ENCODE results near the gene NOX4. TPM values are rescaled to one million over a fixed set of nuclear protein-coding genes. Genes with fewer than 3 reads are reported as not detected.

Gene NOX4
- total RNA-seq, 2 donors from 2014 or later: 0.62 to 1.6 TPM

DNA sequence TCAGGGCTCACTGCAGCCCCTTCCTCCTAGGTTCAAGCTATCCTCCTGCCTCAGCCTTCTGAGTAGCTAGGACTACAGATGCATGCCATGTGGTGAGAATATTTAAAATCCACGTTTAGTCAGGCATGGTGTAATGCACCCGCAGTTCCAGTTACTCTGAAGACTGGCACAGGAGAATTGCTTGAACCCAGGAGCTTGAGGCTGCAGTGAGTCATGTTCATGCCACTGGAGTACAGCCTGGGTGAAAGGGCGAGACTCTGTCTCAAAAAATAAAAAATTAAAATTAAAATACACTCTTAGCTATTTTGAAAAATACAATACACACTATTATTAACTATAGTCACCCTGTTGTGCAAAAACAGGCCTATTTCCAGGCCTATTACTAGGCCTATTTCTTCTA lies 38.4 kb downstream of the NOX4 start:
- no peak overlapping the region for H3K27ac ChIP-seq
- DNase-seq (ENCODE audit: low spot score): no peak
- TF ChIP-seq POLR2AphosphoS5 (IDR thresholded peaks at IDR 0.05): no peak
- no peak for TF ChIP-seq POLR2A (IDR thresholded peaks at IDR 0.05)
- TF ChIP-seq, protein P1, sequence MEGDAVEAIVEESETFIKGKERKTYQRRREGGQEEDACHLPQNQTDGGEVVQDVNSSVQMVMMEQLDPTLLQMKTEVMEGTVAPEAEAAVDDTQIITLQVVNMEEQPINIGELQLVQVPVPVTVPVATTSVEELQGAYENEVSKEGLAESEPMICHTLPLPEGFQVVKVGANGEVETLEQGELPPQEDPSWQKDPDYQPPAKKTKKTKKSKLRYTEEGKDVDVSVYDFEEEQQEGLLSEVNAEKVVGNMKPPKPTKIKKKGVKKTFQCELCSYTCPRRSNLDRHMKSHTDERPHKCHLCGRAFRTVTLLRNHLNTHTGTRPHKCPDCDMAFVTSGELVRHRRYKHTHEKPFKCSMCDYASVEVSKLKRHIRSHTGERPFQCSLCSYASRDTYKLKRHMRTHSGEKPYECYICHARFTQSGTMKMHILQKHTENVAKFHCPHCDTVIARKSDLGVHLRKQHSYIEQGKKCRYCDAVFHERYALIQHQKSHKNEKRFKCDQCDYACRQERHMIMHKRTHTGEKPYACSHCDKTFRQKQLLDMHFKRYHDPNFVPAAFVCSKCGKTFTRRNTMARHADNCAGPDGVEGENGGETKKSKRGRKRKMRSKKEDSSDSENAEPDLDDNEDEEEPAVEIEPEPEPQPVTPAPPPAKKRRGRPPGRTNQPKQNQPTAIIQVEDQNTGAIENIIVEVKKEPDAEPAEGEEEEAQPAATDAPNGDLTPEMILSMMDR (IDR thresholded peaks at IDR 0.05): no peak
- no peaks in the 10 kb centered on the region for H3K36me3 ChIP-seq
- no peaks in the 10 kb centered on the region for H3K4me1 ChIP-seq (replicated peaks)
- H3K9me3 ChIP-seq: no peaks in the 10 kb centered on the region
- intact Hi-C loops (cut with DNase I): no loop called here
- H3K4me3 ChIP-seq: no peak overlapping the region
- H3K27me3 ChIP-seq (replicated peaks; ENCODE audit: insufficient read depth): no peaks in the 10 kb centered on the region
- WGBS: 77% methylated on average over 3 of the region's 3 CpGs

DNA sequence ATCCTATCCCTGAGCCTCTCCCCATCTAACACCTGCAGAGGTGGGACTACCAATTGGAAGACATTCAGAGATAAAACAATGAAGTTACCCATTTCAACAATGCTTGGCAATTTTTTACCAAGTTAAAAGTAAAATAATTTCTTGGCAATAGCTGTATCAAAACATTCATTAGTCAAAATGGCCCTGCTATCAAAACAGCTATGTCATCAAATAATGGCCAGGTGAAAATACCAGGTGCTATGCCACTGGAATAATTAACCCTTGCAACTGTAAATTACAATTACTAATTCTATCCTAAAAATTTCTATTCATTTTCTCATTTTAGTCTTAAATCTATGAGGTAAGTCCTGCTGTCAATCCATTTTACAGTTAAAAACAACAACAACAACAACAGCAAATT lies 43.3 kb downstream of the NOX4 start:
- H3K36me3 ChIP-seq: no peaks in the 10 kb centered on the region
- H3K4me3 ChIP-seq: no peak overlapping the region
- intact Hi-C loops (cut with DNase I): no loop called here
- DNase-seq (ENCODE audit: low spot score): no peak
- TF ChIP-seq, protein P1 (IDR thresholded peaks at IDR 0.05): no peak
- TF ChIP-seq POLR2A (IDR thresholded peaks at IDR 0.05): no peak
- no peak for TF ChIP-seq POLR2AphosphoS5 (IDR thresholded peaks at IDR 0.05)
- H3K27ac ChIP-seq: no peak overlapping the region
- no peaks in the 10 kb centered on the region for H3K4me1 ChIP-seq (replicated peaks)
- H3K9me3 ChIP-seq: no peaks in the 10 kb centered on the region
- H3K27me3 ChIP-seq (replicated peaks; ENCODE audit: insufficient read depth): no peaks in the 10 kb centered on the region

DNA sequence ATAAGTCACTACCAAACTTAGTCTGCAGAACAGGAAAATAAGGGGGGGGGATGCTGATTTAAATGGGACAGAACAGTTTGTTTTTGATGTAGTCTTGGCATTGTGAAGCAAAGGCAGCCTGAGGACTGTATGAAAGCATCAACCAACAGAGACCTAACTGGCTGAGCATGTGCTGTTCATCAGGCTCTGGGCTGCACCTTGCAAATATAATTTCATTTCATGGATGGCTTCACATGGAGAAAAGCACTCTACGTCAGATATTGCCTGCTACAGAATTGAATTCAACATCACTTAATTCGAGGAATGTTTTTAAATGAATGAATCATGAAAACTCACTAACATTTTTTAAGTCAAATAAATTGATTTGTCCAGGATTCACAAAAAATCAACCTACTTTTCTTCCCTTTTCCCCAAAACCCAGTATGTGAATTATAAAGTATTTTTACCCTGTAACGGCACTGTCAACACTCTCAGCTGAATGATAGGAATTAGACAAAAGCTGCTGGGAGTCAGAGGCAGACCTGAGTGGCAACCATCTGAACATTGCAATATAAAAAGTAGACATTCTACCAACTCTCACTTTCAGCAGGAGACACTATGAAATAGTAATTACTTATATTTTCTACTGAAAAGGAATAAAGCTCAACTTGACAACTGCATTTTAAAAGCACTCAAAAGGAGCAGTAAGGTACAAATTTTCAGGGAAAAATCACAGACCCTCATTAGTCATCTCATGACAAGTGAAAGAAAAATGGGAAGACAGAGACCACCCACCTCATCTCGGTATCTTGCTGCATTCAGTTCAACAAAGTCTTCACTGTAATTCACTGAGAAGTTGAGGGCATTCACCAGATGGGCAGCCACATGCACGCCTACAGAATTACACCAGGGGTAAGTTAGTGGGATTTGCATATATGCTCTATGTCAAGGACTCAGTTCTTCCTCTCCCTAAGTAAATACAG lies 47.5 kb downstream of the NOX4 start:
- intact Hi-C loops (cut with DNase I): no loop called here
- 80% methylated on average over 5 of the region's 5 CpGs for WGBS
- H3K36me3 ChIP-seq: no peaks in the 10 kb centered on the region
- no peaks in the 10 kb centered on the region for H3K4me1 ChIP-seq (replicated peaks)
- no peak overlapping the region for H3K4me3 ChIP-seq
- no peak overlapping the region for H3K27ac ChIP-seq
- no peaks in the 10 kb centered on the region for H3K27me3 ChIP-seq (replicated peaks; ENCODE audit: insufficient read depth)
- no peaks in the 10 kb centered on the region for H3K9me3 ChIP-seq
- DNase-seq (ENCODE audit: low spot score): no peak
- TF ChIP-seq POLR2AphosphoS5 (IDR thresholded peaks at IDR 0.05) (no peak), POLR2A (IDR thresholded peaks at IDR 0.05) (no peak)
- TF ChIP-seq, protein P1 (IDR thresholded peaks at IDR 0.05): no peak

DNA sequence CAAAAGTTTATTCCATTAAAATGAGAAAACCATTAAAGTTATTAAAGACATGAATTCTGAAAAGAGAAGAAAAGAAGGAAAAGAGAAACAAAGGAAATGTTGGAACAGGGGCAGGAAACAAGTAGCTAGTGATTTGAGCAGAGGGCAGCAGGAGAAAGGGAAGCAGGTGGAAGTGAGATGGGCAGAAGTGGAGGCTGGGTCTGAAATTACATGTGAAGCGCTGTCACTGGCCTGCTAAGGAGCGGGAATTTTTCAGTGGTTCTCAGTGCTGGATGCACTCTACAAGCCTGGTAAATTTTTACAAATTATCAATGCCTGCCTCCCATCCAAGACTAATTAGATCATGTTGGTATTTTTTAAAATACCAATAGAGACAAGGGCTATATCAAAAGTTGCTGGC lies 48.4 kb downstream of the NOX4 start:
- H3K36me3 ChIP-seq: no peaks in the 10 kb centered on the region
- H3K27ac ChIP-seq: no peak overlapping the region
- 96% methylated on average over 2 of the region's 2 CpGs for WGBS
- no peaks in the 10 kb centered on the region for H3K4me1 ChIP-seq (replicated peaks)
- intact Hi-C loops (cut with DNase I): no loop called here
- no peak for DNase-seq (ENCODE audit: low spot score)
- no peak overlapping the region for H3K4me3 ChIP-seq
- H3K27me3 ChIP-seq (replicated peaks; ENCODE audit: insufficient read depth): no peaks in the 10 kb centered on the region
- TF ChIP-seq POLR2AphosphoS5 (IDR thresholded peaks at IDR 0.05): no peak
- no peak for TF ChIP-seq POLR2A (IDR thresholded peaks at IDR 0.05)
- TF ChIP-seq, protein P1 (IDR thresholded peaks at IDR 0.05): no peak
- H3K9me3 ChIP-seq: no peaks in the 10 kb centered on the region

DNA sequence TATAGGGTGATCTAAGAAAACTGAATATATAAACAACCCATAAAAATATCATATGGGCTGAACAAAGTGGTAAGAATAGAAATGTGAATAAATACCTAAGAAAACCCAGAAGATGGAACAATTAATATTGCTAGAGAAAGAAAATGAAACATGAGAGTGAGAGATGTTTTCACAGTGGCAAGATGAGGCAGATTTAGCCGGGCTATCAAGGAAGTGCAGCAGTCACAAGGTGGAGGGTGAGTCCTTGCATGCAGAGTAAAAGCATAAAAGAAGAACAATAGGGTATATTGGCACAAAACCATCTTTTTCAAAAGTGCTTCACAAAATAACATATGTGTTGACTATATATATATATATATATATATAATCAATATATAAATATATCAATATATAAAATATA lies 49.6 kb downstream of the NOX4 start:
- Histone ChIP-seq H3K4me1 (replicated peaks) (no peaks in the 10 kb centered on the region), H3K4me3 (no peak overlapping the region), H3K36me3 (no peaks in the 10 kb centered on the region), H3K9me3 (no peaks in the 10 kb centered on the region), H3K27me3 (replicated peaks; ENCODE audit: insufficient read depth) (no peaks in the 10 kb centered on the region), H3K27ac (no peak overlapping the region)
- TF ChIP-seq POLR2A (IDR thresholded peaks at IDR 0.05): no peak
- TF ChIP-seq POLR2AphosphoS5 (IDR thresholded peaks at IDR 0.05): no peak
- TF ChIP-seq, protein P1 (IDR thresholded peaks at IDR 0.05): no peak
- WGBS: 62% methylated on average over 1 of the region's 1 CpG
- no peak for DNase-seq (ENCODE audit: low spot score)
- intact Hi-C loops (cut with DNase I): no loop called here
